GM15510 (cell line): ENCODE data around the gene ACOX2.

Experiments used
- POLR2A ChIP-seq: IDR thresholded peaks from 3 replicates; pipeline ENCODE4 v1.6.1; 2011; ENCODE audit warnings: borderline replicate concordance; ENCODE audit not compliant: insufficient read length; ENCODE audit errors: extremely low read depth

The ACOX2 gene

GRCh38 chr3:58570851-58571250, 33.9 kb upstream of the ACOX2 start:
- no peak for TF ChIP-seq POLR2A

GRCh38 chr3:58569287-58570001, 32.5 kb upstream of the ACOX2 start:
- TF ChIP-seq POLR2A: no peak

- no peak for TF ChIP-seq POLR2A
These were observed 31.7 kb upstream of the ACOX2 start for GRCh38 chr3:58568572-58569286.

GRCh38 chr3:58567251-58567515, 30.2 kb upstream of the ACOX2 start:
- TF ChIP-seq POLR2A: no peak

GRCh38 chr3:58566398-58567250, 29.6 kb upstream of the ACOX2 start:
- no peak for TF ChIP-seq POLR2A

DNA sequence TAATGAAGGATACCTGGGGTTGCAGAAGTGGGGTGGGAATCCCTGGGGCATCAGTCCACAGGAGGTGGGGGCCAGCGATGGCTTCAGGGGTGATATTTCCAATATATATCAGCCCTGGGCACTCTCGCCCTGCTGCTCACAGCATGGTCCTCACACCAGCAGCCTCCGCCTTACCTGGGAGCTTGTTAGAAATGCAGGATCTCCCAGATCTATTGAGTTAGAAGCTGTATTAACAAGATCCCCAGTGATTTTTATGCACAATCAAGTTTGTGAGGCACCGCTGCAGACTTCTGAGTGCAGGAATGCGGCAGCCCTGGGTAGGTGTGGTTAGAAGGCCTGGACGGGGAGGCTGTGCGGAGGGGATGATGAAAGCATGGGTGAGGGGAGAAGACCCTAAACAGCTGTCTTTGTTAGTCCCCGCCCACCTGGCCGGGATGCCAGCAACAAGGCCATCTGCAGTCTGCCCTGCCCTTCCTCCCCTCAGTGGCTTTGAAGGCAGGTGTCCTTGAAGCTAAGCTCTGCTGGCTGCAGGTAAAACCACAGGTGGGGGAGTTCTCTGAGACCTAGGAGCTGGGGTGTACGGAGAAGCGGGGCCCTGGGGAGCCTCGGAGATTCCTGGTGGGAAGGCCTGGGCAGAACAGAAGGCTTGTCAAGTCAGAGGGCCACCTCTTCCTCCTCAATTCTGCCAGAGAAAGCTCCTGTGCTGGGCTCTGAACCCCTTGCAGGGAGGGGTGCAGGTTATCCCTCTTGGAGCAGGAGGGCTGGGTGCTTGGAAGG, 28.8 kb upstream of the ACOX2 start:
- TF ChIP-seq POLR2A: no peak

DNA sequence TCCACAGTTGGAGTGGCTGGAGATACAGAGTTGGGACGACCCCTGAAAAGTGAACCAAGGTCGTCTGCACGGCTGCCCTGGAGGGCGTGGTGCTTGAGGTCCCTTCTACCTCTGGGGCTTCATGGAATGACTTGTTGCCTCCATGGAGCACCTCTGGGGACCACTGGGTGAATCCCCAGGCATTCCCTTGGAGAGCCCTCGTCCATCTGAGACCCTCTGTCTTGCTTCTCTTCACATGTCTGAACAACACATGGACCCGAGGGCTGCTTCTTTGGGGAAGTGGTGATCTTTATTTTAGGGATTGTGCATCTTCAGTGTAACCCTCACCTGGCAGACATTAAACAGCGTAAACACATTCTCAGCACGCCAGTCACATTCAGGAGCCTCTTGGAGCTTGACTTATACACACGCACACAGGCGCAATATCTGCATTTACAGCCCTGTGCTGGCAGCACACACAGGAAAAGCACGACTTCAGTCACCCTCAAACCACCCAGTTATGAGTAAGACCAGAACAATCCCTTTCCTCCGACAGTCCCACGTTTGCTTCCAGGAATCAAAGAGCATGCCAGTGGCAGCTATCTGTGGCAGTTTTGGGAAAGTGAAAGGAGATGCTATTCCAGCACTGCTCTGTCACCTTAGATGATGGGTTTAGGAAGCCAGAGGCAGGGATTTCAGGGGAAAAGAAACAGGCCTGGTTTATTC, 27.6 kb upstream of the ACOX2 start:
- TF ChIP-seq POLR2A: no peak

GRCh38 chr3:58564054-58564453, 27.1 kb upstream of the ACOX2 start:
- no peak for TF ChIP-seq POLR2A

DNA sequence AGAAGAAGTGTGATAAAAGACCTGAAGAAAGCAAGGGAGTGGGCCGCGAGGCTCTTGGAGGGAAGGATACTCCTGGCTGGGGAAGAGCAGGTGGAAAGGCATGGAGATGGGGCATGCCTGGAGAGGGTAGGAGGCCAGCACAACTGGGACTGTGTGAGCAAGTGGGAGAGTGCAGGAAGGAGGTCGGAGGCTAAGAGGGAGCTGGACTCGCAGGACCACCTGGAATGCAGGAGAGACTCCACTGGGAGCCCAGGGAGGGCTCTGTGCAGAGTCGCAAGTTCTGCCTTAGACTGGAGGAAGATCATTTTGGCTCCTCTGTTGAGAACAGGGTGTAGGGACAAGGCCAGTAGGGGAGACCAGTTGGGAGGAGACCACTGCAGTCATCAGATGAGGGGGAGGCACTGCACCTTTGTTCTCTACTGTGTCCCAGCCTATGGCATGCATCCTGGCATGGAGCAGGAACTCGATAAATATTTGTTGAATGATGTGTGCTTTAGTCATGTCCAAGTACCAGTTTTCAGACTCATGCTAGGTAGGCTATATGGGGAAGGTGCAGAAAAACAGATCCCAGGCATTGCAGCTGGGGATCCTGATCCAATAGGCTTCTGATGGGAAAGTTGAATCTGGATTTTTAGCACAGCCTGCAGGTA, 26.5 kb upstream of the ACOX2 start:
- no peak for TF ChIP-seq POLR2A

GRCh38 chr3:58562498-58562897, 25.5 kb upstream of the ACOX2 start:
- TF ChIP-seq POLR2A: no peak

DNA sequence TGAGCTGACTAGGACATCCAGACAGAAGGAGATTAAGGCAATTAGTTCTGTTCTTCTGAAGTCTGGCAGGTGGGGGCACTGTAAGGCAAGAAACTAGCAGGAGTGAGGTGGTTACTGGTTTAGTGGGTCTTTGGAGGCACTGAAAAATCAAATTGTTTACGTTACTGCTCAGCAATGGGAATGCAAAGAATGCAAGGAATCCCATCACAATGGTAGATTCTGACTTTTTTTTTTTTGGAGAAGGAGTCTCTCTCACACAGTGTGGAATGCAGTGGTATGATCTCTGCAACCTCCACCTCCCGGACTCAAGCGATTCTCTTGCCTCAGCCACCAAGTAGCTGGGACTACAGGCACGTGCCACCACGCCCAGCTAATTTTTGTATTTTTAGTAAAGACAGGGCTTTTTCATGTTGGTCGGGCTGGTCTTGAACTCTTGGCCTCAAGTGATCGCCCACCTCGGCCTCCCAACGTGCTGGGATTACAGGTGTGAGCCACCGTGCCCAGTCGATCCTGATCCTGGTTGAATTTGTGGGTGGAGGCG, 23.9 kb upstream of the ACOX2 start:
- TF ChIP-seq POLR2A: no peak

- TF ChIP-seq POLR2A: no peak
These were observed 22.6 kb upstream of the ACOX2 start for GRCh38 chr3:58559586-58559985.

- TF ChIP-seq POLR2A: no peak
These were observed 20.5 kb upstream of the ACOX2 start for GRCh38 chr3:58557491-58557890.
